HG03521 (cell line): ENCODE measurements around the gene VWCE.
"Not testable (repeated sequence)": the region's sequence is repeated elsewhere in the genome, so short reads cannot be mapped to it uniquely, and the experiment has no call there.

ENCODE experiments used
- ATAC-seq: cut with Tn5 transposase; IDR thresholded peaks from one replicate; pipeline ENCODE4 v1.9.1; 2021; ENCODE audit warnings: mild to moderate bottlenecking, moderate library complexity; ENCODE audit not compliant: unreplicated experiment

Gene VWCE

GRCh38 chr11:61218306-61218705, 76.8 kb downstream of the VWCE start:
- ATAC-seq = not testable (repeated sequence)

GRCh38 chr11:61213711-61214324, 81.3 kb downstream of the VWCE start:
- not testable (repeated sequence) for ATAC-seq

- not testable (repeated sequence) for ATAC-seq
These were observed 82.9 kb downstream of the VWCE start for GRCh38 chr11:61212202-61212601.

- not testable (repeated sequence) for ATAC-seq
These were observed 83.7 kb downstream of the VWCE start for GRCh38 chr11:61211327-61211952.

- not testable (repeated sequence) for ATAC-seq
These were observed 84.5 kb downstream of the VWCE start for GRCh38 chr11:61210629-61211028.
